ENCODE measurements around the gene MAP3K6.

DNA sequence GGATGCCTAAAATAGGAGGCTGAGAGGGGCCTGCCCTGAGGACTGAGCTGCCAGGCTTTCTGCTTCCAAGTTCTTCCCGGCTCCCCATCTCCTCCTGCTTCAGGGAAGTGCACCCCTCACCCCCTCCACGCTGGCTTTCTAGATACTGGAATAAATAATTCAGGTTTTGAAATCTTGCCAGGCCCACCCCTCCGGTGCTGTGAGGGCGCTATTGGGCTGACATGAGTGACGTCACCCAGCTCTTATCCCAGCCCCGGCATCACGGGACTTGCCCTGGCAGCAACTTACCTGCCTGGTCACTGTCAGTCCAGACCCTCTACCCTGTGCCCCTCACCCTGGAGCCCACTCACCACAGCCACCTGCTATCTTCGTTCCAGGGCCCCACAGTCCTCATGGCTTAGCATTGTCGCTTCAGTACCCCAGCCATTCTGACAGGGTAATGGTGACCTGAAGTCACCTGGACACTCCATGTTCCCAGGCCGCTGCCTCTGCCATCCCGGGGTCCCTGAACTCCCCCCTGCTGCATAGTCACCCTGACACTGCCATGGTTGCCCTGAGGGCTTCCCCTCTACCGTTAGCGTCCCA lies 24.8 kb upstream of the MAP3K6 start:
- TF ChIP-seq EZH2 (IDR thresholded peaks at IDR 0.05) (no peak), POLR2AphosphoS5 (IDR thresholded peaks at IDR 0.05; ENCODE audit: borderline replicate concordance, low read depth, low read length) (no peak)
